Esophagus muscularis mucosa (tissue), 4 donors: ENCODE results near the gene CD2BP2. TPM values are rescaled to one million over a fixed set of nuclear protein-coding genes. Genes with fewer than 3 reads are reported as not detected.

Experiments used
- DNase-seq: peaks from one replicate; pipeline ENCODE4 v3.0.0-alpha.2; 2017; ENCODE audit errors: extremely low spot score
- H3K27ac ChIP-seq, 4 donors: fragments of 200-600 bp; sonication (generic); replicated peaks in 1 of 4; 1 replicate in 3 of 4; 2 replicates in 1 of 4; pipeline ENCODE4 v1.5.1; 2016 to 2019; ENCODE audit warnings: mild to moderate bottlenecking in 1 of 4
- H3K27me3 ChIP-seq, 4 donors: fragments of 200-600 bp; sonication (generic); one replicate each; pipeline versions ENCODE4 v1.5.1 to v1.6.0; 2016 to 2019
- H3K36me3 ChIP-seq, 4 donors: fragments of 200-600 bp; sonication (generic); one replicate each; pipeline ENCODE4 v1.5.1; 2016 to 2019
- H3K4me1 ChIP-seq, 4 donors: fragments of 200-600 bp; sonication (generic); one replicate each; pipeline ENCODE4 v1.5.1; 2016 to 2019
- H3K4me3 ChIP-seq, 4 donors: fragments of 200-600 bp; sonication (generic); 1 replicate in 2 of 4; 2 replicates in 2 of 4; pipeline ENCODE4 v1.5.1; 2016 to 2019; ENCODE audit warnings: mild to moderate bottlenecking in 4 of 4, moderate library complexity in 1 of 4
- H3K9me3 ChIP-seq, 4 donors: fragments of 200-600 bp; sonication (generic); 1 replicate in 3 of 4; 2 replicates in 1 of 4; pipeline ENCODE4 v1.5.1; 2016 to 2019
- EP300 ChIP-seq: sonication (generic); formaldehyde crosslinking; IDR thresholded peaks from one replicate; pipeline ENCODE4 v1.6.1; 2017; ENCODE audit warnings: antibody characterized with exemption
- POLR2A ChIP-seq: fragments of 450-650 bp; IDR thresholded peaks from one replicate; pipeline ENCODE4 v1.6.1; 2017; ENCODE audit warnings: antibody characterized with exemption, moderate library complexity, mild to moderate bottlenecking, low read depth
- POLR2AphosphoS5 ChIP-seq, 2 donors: sonication (generic); formaldehyde crosslinking; IDR thresholded peaks; one replicate each; pipeline ENCODE4 v1.6.1; 2017; ENCODE audit warnings: antibody characterized with exemption in 2 of 2
- WGBS: methylation state at CpG from one replicate; pipeline ENCODE4 v1.1.5; 2018; 5-methylcytosine and 5-hydroxymethylcytosine counted together
- intact Hi-C: fragments of 100-400 bp; cut with DNase I; formaldehyde crosslinking; loops from one replicate; pipeline ENCODE4 v1.15.1; 2023
- total RNA-seq, 4 donors: library from RNA; depleted of rRNA; stranded (reverse); fragments of >200 nt; gene quantifications; one replicate each; pipeline versions ENCODE4 v1.1.0 to v1.2.1, GENCODE V29; 2016
- TF ChIP-seq, protein P1 (sequence below), 3 experiments: fragments of 200-600 bp in 2 of 3; fragments of 450-650 bp in 1 of 3; sonication (generic) in 2 of 3; IDR thresholded peaks; one replicate each; pipeline ENCODE4 v1.5.1; 2017 to 2019; ENCODE audit warnings: antibody characterized with exemption in 3 of 3, mild to moderate bottlenecking in 2 of 3, moderate library complexity in 1 of 3

The CD2BP2 gene
- total RNA-seq, 4 donors from 2014 or later, result 24.9 to 63.9 (median 41.8) TPM

DNA sequence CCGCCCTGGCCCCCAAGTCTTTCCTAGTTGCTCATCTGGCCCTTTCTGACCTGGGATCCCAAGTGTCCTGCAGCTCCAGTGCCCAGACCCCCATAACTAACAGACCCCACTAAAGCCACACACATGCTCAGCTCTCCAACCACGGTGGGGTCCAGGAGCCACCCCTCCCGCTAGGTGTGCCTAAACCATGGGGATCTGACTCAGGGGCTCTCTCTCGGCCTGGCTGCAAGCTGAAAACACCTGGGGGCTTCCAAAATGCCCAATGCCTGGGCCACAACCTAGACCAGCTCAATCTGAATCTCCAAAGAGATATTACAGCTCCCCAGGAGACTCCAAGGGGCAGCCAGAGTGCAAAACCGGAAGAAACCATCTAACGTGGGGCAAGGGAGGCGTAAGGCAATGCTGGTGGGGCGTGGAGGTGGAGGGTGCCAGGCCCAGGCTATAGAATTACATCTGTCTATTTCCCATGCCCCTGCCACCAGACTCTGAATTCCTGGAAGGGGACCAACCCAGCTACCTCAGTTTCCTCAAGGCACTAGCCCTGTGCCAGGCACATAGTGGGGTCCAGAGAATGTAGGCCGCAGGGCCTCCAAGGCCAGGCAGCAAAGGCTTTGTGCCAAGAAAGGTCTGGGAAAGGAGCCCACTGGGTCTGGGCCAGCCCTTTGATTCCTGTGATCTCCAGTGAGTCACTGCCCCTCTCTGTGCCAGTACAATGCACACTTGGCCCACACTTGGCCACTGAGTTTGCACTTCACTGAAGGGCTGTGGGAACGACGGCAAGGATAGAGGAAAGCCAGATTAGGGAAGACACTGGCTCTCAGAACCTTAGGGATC lies 3.3 kb downstream of the CD2BP2 start:
- intact Hi-C loops, result loop anchor here (10.0 kb wide), 1 partner anchor 53 kb away; the partner anchor contains the start of gene ZNF771
- Histone ChIP-seq H3K27me3 (no peaks in the 10 kb centered on the region), H3K27ac (peak overlapping the region; percentile 78 to 99 (median 92)), H3K36me3 (peaks cover 16 to 48% (median 39%) of the 10 kb centered on the region in 4 donors), H3K4me1 (peaks cover 39 to 52% (median 51%) of the 10 kb centered on the region in 4 donors), H3K9me3 (no peaks in the 10 kb centered on the region), H3K4me3 (peak overlapping the region in 1 of 4 donors; percentile 7)
- DNase-seq, result peak; percentile 93
- TF ChIP-seq, protein P1, sequence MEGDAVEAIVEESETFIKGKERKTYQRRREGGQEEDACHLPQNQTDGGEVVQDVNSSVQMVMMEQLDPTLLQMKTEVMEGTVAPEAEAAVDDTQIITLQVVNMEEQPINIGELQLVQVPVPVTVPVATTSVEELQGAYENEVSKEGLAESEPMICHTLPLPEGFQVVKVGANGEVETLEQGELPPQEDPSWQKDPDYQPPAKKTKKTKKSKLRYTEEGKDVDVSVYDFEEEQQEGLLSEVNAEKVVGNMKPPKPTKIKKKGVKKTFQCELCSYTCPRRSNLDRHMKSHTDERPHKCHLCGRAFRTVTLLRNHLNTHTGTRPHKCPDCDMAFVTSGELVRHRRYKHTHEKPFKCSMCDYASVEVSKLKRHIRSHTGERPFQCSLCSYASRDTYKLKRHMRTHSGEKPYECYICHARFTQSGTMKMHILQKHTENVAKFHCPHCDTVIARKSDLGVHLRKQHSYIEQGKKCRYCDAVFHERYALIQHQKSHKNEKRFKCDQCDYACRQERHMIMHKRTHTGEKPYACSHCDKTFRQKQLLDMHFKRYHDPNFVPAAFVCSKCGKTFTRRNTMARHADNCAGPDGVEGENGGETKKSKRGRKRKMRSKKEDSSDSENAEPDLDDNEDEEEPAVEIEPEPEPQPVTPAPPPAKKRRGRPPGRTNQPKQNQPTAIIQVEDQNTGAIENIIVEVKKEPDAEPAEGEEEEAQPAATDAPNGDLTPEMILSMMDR (IDR thresholded peaks at IDR 0.05), result no peak
- TF ChIP-seq POLR2AphosphoS5 (IDR thresholded peaks at IDR 0.05) (peak; percentile 77 to 84), EP300 (no peak)
- 26% methylated on average over 5 of the region's 11 CpGs for WGBS

DNA sequence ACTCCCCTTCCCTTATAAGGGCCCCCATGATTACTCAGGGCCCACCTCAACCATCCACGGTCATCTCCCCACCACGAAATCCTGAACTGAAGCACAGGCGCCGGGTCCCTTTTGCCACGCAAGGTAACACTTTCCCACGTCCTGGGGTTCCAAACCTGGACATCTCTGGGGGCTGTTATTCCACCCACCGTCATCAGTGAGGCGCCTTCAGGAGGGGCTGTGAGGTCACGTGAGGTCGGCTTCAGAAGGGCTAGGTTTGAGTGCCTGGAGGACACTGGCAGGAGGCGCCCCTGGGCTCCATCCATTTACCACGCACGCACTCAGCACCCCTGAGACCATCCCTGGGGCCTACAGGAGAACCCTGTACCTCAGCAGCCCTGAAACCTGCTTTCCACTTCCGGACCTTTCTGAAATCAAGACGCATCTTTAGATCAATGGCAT lies 4.1 kb downstream of the CD2BP2 start:
- Histone ChIP-seq H3K4me3 (no peak overlapping the region), H3K27ac (peak overlapping the region in 2 of 4 donors; percentile 78 to 91), H3K4me1 (peaks cover 36 to 45% (median 43%) of the 10 kb centered on the region in 4 donors), H3K27me3 (no peaks in the 10 kb centered on the region), H3K36me3 (peaks cover 16 to 45% (median 38%) of the 10 kb centered on the region in 4 donors), H3K9me3 (no peaks in the 10 kb centered on the region)
- intact Hi-C loops, result loop anchor here (10.0 kb wide), 1 partner anchor 54 kb away; the partner anchor contains the start of gene ZNF771
- no peak for DNase-seq
- TF ChIP-seq EP300 (no peak), POLR2AphosphoS5 (IDR thresholded peaks at IDR 0.05) (no peak), POLR2A (no peak)
- TF ChIP-seq, protein P1 (IDR thresholded peaks at IDR 0.05), result no peak
- 91% methylated on average over 15 of the region's 15 CpGs for WGBS

DNA sequence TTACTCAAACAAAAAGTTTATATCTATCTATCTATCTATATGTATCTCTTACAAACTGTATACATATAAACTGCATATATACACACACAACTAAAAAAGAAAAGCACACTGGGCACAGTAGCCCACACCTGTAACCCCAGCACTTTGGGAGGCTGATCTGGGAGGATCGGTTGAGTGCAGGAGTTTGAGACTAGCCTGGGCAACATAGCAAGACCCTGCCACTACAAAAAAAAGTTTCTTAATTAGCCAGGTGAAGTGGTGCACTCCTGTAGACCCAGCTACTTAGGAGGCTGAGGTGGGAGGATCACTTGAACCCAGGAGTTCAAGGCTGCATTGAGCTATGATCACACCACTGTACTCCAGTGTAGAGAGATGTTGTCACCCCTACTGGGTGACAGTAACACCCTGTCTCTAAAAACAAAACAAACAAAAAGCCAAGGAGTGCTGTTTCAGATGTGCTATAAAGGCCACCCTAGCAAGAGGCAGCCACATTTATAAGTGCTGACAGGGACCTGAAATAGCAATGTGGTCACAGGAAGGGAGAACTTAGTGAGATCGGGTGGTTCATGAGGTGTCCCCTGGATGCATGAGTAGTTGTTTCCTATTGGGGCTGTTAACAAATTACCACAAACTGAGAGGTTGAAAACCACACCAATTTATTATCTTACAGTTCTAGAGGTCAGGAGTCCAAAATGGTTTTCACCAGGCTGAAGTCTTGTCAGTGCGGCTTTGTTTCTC lies 4.8 kb downstream of the CD2BP2 start:
- DNase-seq, result no peak
- WGBS, result 71% methylated on average over 3 of the region's 3 CpGs
- no peak overlapping the region for H3K27ac ChIP-seq
- H3K4me3 ChIP-seq, result no peak overlapping the region
- no peaks in the 10 kb centered on the region for H3K9me3 ChIP-seq
- intact Hi-C loops, result loop anchor here (10.0 kb wide), 1 partner anchor 54 kb away; the partner anchor contains the start of gene ZNF771
- TF ChIP-seq EP300 (no peak), POLR2A (no peak), POLR2AphosphoS5 (IDR thresholded peaks at IDR 0.05) (no peak)
- TF ChIP-seq, protein P1 (IDR thresholded peaks at IDR 0.05), result no peak
- peaks cover 32 to 38% (median 36%) of the 10 kb centered on the region in 4 donors for H3K4me1 ChIP-seq
- H3K27me3 ChIP-seq, result no peaks in the 10 kb centered on the region
- peaks cover 16 to 45% (median 38%) of the 10 kb centered on the region in 4 donors for H3K36me3 ChIP-seq

DNA sequence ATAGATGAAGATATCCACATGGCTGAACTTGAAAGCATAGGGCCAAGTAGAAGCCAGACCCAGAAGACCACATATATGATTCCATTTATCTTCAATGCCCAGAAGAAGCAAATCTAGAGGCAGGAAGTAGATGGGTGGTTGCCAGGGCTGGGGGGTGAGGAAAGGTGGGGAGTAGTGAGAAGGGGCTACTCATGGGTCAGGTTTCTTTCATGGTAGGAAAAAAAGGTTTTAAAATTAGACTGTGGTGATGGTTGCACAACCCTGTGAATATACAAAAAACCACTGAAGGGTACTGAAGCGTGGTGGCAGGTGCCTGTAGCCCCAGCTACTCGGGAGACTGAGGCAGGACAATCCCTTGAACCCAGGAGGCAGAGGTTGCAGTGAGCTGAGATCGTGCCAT lies 5.4 kb downstream of the CD2BP2 start:
- DNase-seq, result no peak
- H3K4me1 ChIP-seq, result peaks cover 32 to 37% (median 36%) of the 10 kb centered on the region in 4 donors
- TF ChIP-seq EP300, result no peak
- H3K36me3 ChIP-seq, result peaks cover 16 to 45% (median 38%) of the 10 kb centered on the region in 4 donors
- H3K27me3 ChIP-seq, result no peaks in the 10 kb centered on the region
- intact Hi-C loops, result loop anchor here (10.0 kb wide), 1 partner anchor 55 kb away; the partner anchor contains the start of gene ZNF771
- WGBS, result 88% methylated on average over 3 of the region's 3 CpGs
- no peak overlapping the region for H3K27ac ChIP-seq
- no peak overlapping the region for H3K4me3 ChIP-seq
- no peaks in the 10 kb centered on the region for H3K9me3 ChIP-seq

DNA sequence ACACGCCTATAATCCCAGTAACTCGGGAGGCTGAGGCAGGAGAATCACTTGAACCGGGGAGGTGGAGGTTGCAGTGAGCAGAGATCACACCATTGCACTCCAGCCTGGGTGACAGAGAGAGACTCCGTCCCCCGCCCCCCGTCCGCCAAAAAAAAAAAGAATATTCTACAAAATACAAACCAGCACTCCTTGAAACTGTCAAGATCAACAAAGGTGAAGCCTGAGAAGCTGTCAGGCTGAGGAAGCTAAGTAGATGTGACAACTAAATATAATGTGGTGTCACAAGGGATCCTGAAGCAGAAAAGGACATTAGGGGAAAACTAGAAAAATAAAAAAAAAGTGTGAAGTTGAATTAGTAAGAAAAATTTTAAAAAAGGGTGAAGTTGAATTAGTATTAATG lies 6.2 kb downstream of the CD2BP2 start:
- H3K36me3 ChIP-seq, result peaks cover 16 to 44% (median 38%) of the 10 kb centered on the region in 4 donors
- TF ChIP-seq POLR2A, result no peak
- TF ChIP-seq POLR2AphosphoS5 (IDR thresholded peaks at IDR 0.05), result no peak
- TF ChIP-seq EP300, result no peak
- TF ChIP-seq, protein P1 (IDR thresholded peaks at IDR 0.05), result no peak
- DNase-seq, result no peak
- H3K9me3 ChIP-seq, result no peaks in the 10 kb centered on the region
- peaks cover 26 to 30% (median 29%) of the 10 kb centered on the region in 4 donors for H3K4me1 ChIP-seq
- no peaks in the 10 kb centered on the region for H3K27me3 ChIP-seq
- 92% methylated on average over 7 of the region's 7 CpGs for WGBS
- intact Hi-C loops, result no loop called here
- H3K4me3 ChIP-seq, result no peak overlapping the region
- H3K27ac ChIP-seq, result no peak overlapping the region
